Testis (tissue), 3 donors: ENCODE measurements around the gene DTNB. TPM values are rescaled to one million over a fixed set of nuclear protein-coding genes. Genes with fewer than 3 reads are reported as not detected.
A peak's percentile ranks its signal among the peaks of the same experiment; 100 is the strongest.
"Not testable (repeated sequence)": the region's sequence is repeated elsewhere in the genome, so short reads cannot be mapped to it uniquely, and the experiment has no call there.

Experiments used
- DNase-seq: peaks from one replicate; pipeline ENCODE4 v3.0.0-alpha.2; 2019
- H3K27ac ChIP-seq, 2 donors: fragments of 200-600 bp; sonication (generic); one replicate each; pipeline ENCODE4 v1.5.1; 2019
- H3K27me3 ChIP-seq: fragments of 200-600 bp; sonication (generic); one replicate; pipeline ENCODE4 v1.5.1; 2019
- H3K36me3 ChIP-seq: fragments of 200-600 bp; sonication (generic); one replicate; pipeline ENCODE4 v1.5.1; 2017; ENCODE audit warnings: low read depth; ENCODE audit errors: missing control alignments
- H3K4me1 ChIP-seq: fragments of 200-600 bp; sonication (generic); one replicate; pipeline ENCODE4 v1.5.1; 2019
- H3K4me3 ChIP-seq, 2 donors: fragments of 200-600 bp; sonication (generic); one replicate each; pipeline ENCODE4 v1.5.1; 2017 to 2019
- H3K9me3 ChIP-seq: fragments of 200-600 bp; sonication (generic); one replicate; pipeline ENCODE4 v1.5.1; 2017
- CTCF ChIP-seq, 3 experiments: fragments of 450-650 bp in 2 of 3; fragments of 200-600 bp in 1 of 3; sonication (generic) in 1 of 3; IDR thresholded peaks; one replicate each; pipeline ENCODE4 v1.5.1; 2016 to 2019; ENCODE audit warnings: antibody characterized with exemption in 3 of 3, mild to moderate bottlenecking in 2 of 3, moderate library complexity in 1 of 3
- POLR2A ChIP-seq: fragments of 450-650 bp; IDR thresholded peaks from one replicate; pipeline ENCODE4 v1.6.1; 2017; ENCODE audit warnings: antibody characterized with exemption, mild to moderate bottlenecking, moderate library complexity
- WGBS, 2 donors: methylation state at CpG; one replicate each; pipeline ENCODE4 v1.1.5; 2018; 5-methylcytosine and 5-hydroxymethylcytosine counted together
- intact Hi-C: fragments of 100-400 bp; cut with DNase I; formaldehyde crosslinking; loops from one replicate; pipeline ENCODE4 v1.15.1; 2023; ENCODE audit warnings: low total_unique reads
- polyA plus RNA-seq: library from polyadenylated mRNA; stranded (reverse); fragments of 350-450 nt; fragmentation: Illumina TruSeq; extraction: RNeasy Lipid Tissue Mini Kit (QIAGEN cat#74804); gene quantifications from one replicate; pipeline ENCODE4 v1.2.3, GENCODE V29; 2014; ENCODE audit warnings: low read depth, low replicate concordance; ENCODE audit not compliant: insufficient read depth
- total RNA-seq, 2 donors: library from RNA; depleted of rRNA; stranded (reverse); fragments of >200 nt; gene quantifications; one replicate each; pipeline ENCODE4 v1.2.3, GENCODE V29; 2016

DTNB gene
- total and polyA plus RNA-seq, 3 donors from 2014 or later: 21.9 to 47.3 (median 45.1) TPM

GRCh38 chr2:25672494-25673299 is 680 bp downstream of the DTNB start:
- intact Hi-C loops: no loop called here
- DNase-seq: peak; percentile 52
- TF ChIP-seq POLR2A (no peak), CTCF (IDR thresholded peaks at IDR 0.05) (no peak)

GRCh38 chr2:25671622-25672021 is 1.8 kb downstream of the DTNB start:
- Histone ChIP-seq H3K4me3 (no peak overlapping the region), H3K27ac (no peak overlapping the region), H3K36me3 (no peaks in the 10 kb centered on the region), H3K27me3 (no peaks in the 10 kb centered on the region), H3K9me3 (no peaks in the 10 kb centered on the region), H3K4me1 (peaks cover 6% of the 10 kb centered on the region)
- no peak for DNase-seq
- WGBS, 2 donors: 65 to 74% methylated on average over 2 of the region's 2 CpGs
- intact Hi-C loops: no loop called here
- TF ChIP-seq POLR2A (no peak), CTCF (IDR thresholded peaks at IDR 0.05) (no peak)

More at GRCh38 chr2:25672494-25673299, 680 bp downstream of the DTNB start:
- 3 to 10% methylated on average over 17 to 60 of the region's 60 CpGs for WGBS, 2 donors
- Histone ChIP-seq H3K4me1 (peaks cover 6% of the 10 kb centered on the region), H3K27me3 (no peaks in the 10 kb centered on the region), H3K27ac (peak overlapping the region; percentile 74 to 92), H3K4me3 (peak overlapping the region; percentile 78 to 83), H3K36me3 (no peaks in the 10 kb centered on the region), H3K9me3 (no peaks in the 10 kb centered on the region)

DNA sequence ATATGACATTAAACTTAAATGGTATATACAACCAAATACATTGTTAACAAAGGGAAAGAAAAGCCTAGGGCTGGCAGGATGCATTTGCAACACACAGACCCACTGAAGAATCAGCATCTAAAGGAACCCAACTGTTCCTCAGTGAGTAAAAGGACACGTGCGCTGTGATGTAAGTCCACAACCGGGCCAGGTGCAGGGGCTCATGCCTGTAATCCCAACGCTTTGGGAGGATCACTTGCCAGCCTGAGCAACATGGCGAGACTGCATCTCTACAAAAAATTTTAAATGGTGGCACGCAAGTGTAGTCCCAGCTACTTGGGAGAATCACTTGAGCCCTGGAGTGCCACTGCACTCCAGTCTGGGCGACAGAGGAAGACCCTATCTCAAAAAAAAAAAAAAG is 3.9 kb downstream of the DTNB start:
- TF ChIP-seq POLR2A (no peak), CTCF (IDR thresholded peaks at IDR 0.05) (no peak)
- Histone ChIP-seq H3K9me3 (no peaks in the 10 kb centered on the region), H3K27me3 (no peaks in the 10 kb centered on the region), H3K27ac (no peak overlapping the region), H3K4me3 (no peak overlapping the region), H3K4me1 (peaks cover 6% of the 10 kb centered on the region), H3K36me3 (no peaks in the 10 kb centered on the region)
- intact Hi-C loops: loop anchor here (10.0 kb wide), 1 partner anchor 65 kb away; no protein-coding TSS in a partner anchor
- DNase-seq: no peak
- WGBS, 2 donors: 86 to 92% methylated on average over 7 of the region's 7 CpGs

DNA sequence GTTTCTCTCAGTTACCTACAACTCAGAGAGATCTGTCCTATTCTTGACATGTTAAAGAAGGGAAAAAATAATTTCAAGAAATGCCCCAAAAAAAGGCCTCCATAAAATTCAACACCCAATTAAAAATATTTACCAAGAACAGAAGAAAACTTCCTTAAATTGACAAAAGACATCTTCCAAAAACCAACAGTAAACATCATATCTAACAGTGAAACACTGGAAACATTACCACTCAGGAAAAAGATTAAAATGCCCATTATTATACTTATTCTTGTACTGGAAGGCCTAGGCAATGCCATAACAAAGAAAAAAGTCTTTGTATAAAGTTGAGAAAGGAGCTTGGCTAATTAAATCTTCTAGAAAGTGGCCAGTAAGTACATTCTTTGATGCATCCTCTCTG is 7.2 kb downstream of the DTNB start:
- TF ChIP-seq POLR2A: no peak
- no peak for TF ChIP-seq CTCF (IDR thresholded peaks at IDR 0.05)
- H3K36me3 ChIP-seq: no peaks in the 10 kb centered on the region
- H3K27ac ChIP-seq: no peak overlapping the region
- no peak overlapping the region for H3K4me3 ChIP-seq
- DNase-seq: no peak
- H3K9me3 ChIP-seq: no peaks in the 10 kb centered on the region
- intact Hi-C loops: loop anchor here (10.0 kb wide), 1 partner anchor 61 kb away; no protein-coding TSS in a partner anchor
- H3K4me1 ChIP-seq: no peaks in the 10 kb centered on the region
- H3K27me3 ChIP-seq: no peaks in the 10 kb centered on the region

GRCh38 chr2:25665429-25665828 is 7.9 kb downstream of the DTNB start:
- WGBS, 2 donors: 76 to 91% methylated on average over 3 of the region's 3 CpGs
- intact Hi-C loops: loop anchor here (10.0 kb wide), 1 partner anchor 61 kb away; no protein-coding TSS in a partner anchor

More at GRCh38 chr2:25665429-25665828, 7.9 kb downstream of the DTNB start:
- H3K36me3 ChIP-seq, DNase-seq, H3K4me3 ChIP-seq, H3K9me3 ChIP-seq, H3K27me3 ChIP-seq, H3K4me1 ChIP-seq, H3K27ac ChIP-seq: not testable (repeated sequence)
